ENCODE data around the gene FBXW9.

DNA sequence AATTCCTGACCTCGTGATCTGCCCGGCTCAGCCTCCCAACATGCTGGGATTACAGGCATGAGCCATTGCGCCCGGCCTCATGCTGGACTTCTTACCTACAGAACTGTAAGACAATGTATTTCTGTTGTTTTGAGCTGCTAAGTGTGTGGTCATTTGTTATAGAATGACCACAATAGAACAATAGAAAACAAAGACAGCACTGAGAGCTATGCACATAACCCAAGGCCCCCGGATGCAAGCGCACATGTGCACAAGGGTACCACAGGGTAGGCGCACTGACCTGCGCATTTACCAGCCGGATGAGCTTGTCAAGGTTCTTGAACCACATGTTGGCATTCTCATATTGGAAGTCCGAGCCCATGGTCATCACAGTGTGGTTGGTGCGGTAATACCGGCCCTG lies 35.5 kb downstream of the FBXW9 start:
- no peak for TF ChIP-seq TP53 (CRISPR knock-in tag; conservative IDR thresholded peaks at IDR 0.05)
- no peak for TF ChIP-seq TBL1XR1 (IDR thresholded peaks at IDR 0.05; ENCODE audit: borderline replicate concordance, low read length, partially characterized antibody)
- TF ChIP-seq CC2D1A (CRISPR knock-in tag; IDR thresholded peaks at IDR 0.05): no peak
- no peak for TF ChIP-seq EP300 (IDR thresholded peaks at IDR 0.05; ENCODE audit: low read depth in 2 of 2, low read length in 2 of 2)
- TF ChIP-seq EP300 (CRISPR knock-in tag; IDR thresholded peaks at IDR 0.05; ENCODE audit: borderline replicate concordance): no peak
- no peak for TF ChIP-seq YY1 (IDR thresholded peaks at IDR 0.05; ENCODE audit: insufficient read depth, insufficient replicate concordance, low read depth, low read length)
- no peak for TF ChIP-seq SALL2 (CRISPR knock-in tag; IDR thresholded peaks at IDR 0.05)
- TF ChIP-seq CTCF (CRISPR knock-in tag; IDR thresholded peaks at IDR 0.05): no peak
- no peak for TF ChIP-seq TEAD2 (CRISPR knock-in tag; IDR thresholded peaks at IDR 0.05)
- no peak for TF ChIP-seq POLR2A (IDR thresholded peaks at IDR 0.05; ENCODE audit: insufficient read depth in 1 of 2, low read depth in 2 of 2, low read length in 2 of 2)
- TF ChIP-seq, protein P1, sequence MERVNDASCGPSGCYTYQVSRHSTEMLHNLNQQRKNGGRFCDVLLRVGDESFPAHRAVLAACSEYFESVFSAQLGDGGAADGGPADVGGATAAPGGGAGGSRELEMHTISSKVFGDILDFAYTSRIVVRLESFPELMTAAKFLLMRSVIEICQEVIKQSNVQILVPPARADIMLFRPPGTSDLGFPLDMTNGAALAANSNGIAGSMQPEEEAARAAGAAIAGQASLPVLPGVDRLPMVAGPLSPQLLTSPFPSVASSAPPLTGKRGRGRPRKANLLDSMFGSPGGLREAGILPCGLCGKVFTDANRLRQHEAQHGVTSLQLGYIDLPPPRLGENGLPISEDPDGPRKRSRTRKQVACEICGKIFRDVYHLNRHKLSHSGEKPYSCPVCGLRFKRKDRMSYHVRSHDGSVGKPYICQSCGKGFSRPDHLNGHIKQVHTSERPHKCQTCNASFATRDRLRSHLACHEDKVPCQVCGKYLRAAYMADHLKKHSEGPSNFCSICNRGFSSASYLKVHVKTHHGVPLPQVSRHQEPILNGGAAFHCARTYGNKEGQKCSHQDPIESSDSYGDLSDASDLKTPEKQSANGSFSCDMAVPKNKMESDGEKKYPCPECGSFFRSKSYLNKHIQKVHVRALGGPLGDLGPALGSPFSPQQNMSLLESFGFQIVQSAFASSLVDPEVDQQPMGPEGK (CRISPR knock-in tag; IDR thresholded peaks at IDR 0.05): no peak
- no peak for TF ChIP-seq HCFC1 (IDR thresholded peaks at IDR 0.05; ENCODE audit: low read depth, low read length)
- TF ChIP-seq, protein P2, sequence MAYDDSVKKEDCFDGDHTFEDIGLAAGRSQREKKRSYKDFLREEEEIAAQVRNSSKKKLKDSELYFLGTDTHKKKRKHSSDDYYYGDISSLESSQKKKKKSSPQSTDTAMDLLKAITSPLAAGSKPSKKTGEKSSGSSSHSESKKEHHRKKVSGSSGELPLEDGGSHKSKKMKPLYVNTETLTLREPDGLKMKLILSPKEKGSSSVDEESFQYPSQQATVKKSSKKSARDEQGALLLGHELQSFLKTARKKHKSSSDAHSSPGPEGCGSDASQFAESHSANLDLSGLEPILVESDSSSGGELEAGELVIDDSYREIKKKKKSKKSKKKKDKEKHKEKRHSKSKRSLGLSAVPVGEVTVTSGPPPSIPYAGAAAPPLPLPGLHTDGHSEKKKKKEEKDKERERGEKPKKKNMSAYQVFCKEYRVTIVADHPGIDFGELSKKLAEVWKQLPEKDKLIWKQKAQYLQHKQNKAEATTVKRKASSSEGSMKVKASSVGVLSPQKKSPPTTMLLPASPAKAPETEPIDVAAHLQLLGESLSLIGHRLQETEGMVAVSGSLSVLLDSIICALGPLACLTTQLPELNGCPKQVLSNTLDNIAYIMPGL (CRISPR knock-in tag; IDR thresholded peaks at IDR 0.05; ENCODE audit: borderline replicate concordance in 1 of 2, low read depth in 1 of 2): no peak
